ENCODE results near the gene DNM3.

GRCh38 chr1:172003766-172004530 is 162.7 kb downstream of the DNM3 start:
- TF ChIP-seq CTCF (conservative IDR thresholded peaks at IDR 0.05; ENCODE audit: low read depth, low read length) (no peak), EZH2 (IDR thresholded peaks at IDR 0.05; ENCODE audit: borderline replicate concordance, low read depth, low read length, poor library complexity, severe bottlenecking) (no peak)

Data from A673 (cell line).